ENCODE measurements around the gene TSPEAR. TPM values are rescaled to one million over a fixed set of nuclear protein-coding genes. Genes with fewer than 3 reads are reported as not detected.
A peak's percentile ranks its signal among the peaks of the same experiment; 100 is the strongest.

TSPEAR gene
- total and polyA plus RNA-seq, 2 of the 13 experiments (the other 11 are each of a cell fraction or from before 2014, with no cell fraction given), result 0.07 to 0.32 TPM

DNA sequence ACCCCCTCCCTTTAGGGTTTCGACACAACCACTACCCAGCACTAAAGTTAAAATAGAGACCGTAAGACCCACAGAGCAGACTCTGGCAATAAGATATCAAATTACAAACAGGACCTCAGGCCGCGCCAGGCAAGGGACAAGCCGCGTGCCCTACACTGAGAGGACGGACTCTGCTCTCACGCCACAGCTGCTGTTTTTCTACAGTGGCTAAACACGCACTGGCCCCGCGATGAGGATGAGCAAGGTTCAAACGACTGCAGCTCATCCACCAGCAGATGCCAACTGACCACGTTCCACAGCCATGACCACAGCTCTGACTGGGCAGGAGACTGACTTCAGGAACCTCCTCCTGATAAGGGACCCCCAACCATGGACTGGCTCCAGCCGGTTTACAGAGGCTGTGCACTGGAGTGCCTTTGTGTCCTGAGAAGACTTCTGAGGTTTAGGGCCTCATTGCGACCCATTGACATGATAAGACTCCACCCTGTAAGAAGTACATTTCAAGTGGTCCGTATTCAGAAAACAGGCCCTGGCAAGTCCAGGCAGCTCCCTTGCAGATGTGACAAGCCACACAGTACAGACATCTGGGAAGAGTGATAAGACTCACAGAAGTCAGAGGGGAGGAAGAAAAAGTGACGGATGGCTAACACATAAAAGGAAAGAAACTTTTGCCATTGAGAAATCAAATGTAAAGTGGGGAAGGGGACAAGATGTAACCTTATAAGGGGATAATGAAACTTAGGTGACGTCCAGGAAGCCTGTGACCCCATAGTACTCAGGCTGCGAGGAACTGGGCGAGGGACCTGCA is 117.6 kb downstream of the TSPEAR start (continued):
- TF ChIP-seq NFAT5 (CRISPR knock-in tag; IDR thresholded peaks at IDR 0.05), result 0 out of 2 replicates have a peak, but pooled peaks have one; percentile 67
- no peak for TF ChIP-seq ZNF121 (CRISPR knock-in tag; IDR thresholded peaks at IDR 0.05)
- TF ChIP-seq ZBTB33 (CRISPR knock-in tag; IDR thresholded peaks at IDR 0.05), result no peak
- TF ChIP-seq, protein P1, sequence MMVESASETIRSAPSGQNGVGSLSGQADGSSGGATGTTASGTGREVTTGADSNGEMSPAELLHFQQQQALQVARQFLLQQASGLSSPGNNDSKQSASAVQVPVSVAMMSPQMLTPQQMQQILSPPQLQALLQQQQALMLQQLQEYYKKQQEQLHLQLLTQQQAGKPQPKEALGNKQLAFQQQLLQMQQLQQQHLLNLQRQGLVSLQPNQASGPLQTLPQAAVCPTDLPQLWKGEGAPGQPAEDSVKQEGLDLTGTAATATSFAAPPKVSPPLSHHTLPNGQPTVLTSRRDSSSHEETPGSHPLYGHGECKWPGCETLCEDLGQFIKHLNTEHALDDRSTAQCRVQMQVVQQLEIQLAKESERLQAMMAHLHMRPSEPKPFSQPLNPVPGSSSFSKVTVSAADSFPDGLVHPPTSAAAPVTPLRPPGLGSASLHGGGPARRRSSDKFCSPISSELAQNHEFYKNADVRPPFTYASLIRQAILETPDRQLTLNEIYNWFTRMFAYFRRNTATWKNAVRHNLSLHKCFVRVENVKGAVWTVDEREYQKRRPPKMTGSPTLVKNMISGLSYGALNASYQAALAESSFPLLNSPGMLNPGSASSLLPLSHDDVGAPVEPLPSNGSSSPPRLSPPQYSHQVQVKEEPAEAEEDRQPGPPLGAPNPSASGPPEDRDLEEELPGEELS (CRISPR knock-in tag; IDR thresholded peaks at IDR 0.05), result peak; percentile 77
- TF ChIP-seq ZMAT3 (CRISPR knock-in tag; conservative IDR thresholded peaks at IDR 0.05), result peak; percentile 69
- no peak for TF ChIP-seq SP1 (IDR thresholded peaks at IDR 0.05)
- no peak for TF ChIP-seq SP1 (CRISPR knock-in tag; IDR thresholded peaks at IDR 0.05)
- no peak for TF ChIP-seq MXD1 (CRISPR knock-in tag; IDR thresholded peaks at IDR 0.05)
- peak; percentile 91 for TF ChIP-seq ZNF501 (CRISPR knock-in tag; IDR thresholded peaks at IDR 0.05)
- peak; percentile 90 for TF ChIP-seq ZNF788 (CRISPR knock-in tag; IDR thresholded peaks at IDR 0.05; ENCODE audit: borderline replicate concordance)
- TF ChIP-seq SIN3A (IDR thresholded peaks at IDR 0.05; ENCODE audit: borderline replicate concordance, low read depth, low read length), result no peak
- TF ChIP-seq, protein P2, sequence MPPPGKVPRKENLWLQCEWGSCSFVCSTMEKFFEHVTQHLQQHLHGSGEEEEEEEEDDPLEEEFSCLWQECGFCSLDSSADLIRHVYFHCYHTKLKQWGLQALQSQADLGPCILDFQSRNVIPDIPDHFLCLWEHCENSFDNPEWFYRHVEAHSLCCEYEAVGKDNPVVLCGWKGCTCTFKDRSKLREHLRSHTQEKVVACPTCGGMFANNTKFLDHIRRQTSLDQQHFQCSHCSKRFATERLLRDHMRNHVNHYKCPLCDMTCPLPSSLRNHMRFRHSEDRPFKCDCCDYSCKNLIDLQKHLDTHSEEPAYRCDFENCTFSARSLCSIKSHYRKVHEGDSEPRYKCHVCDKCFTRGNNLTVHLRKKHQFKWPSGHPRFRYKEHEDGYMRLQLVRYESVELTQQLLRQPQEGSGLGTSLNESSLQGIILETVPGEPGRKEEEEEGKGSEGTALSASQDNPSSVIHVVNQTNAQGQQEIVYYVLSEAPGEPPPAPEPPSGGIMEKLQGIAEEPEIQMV (CRISPR knock-in tag; IDR thresholded peaks at IDR 0.05; ENCODE audit: low read depth), result peak; percentile 58; the same call in 1 of the 2 replicates
- TF ChIP-seq DRAP1 (CRISPR knock-in tag; IDR thresholded peaks at IDR 0.05), result peak; percentile 55; the same call in 1 of the 2 replicates
